ENCODE data around the gene NACC1. TPM values are rescaled to one million over a fixed set of nuclear protein-coding genes. Genes with fewer than 3 reads are reported as not detected.
A peak's percentile ranks its signal among the peaks of the same experiment; 100 is the strongest.

NACC1 gene
- total and polyA plus RNA-seq, 2 donors from 2014 or later: 16.7 to 46.1 TPM

DNA sequence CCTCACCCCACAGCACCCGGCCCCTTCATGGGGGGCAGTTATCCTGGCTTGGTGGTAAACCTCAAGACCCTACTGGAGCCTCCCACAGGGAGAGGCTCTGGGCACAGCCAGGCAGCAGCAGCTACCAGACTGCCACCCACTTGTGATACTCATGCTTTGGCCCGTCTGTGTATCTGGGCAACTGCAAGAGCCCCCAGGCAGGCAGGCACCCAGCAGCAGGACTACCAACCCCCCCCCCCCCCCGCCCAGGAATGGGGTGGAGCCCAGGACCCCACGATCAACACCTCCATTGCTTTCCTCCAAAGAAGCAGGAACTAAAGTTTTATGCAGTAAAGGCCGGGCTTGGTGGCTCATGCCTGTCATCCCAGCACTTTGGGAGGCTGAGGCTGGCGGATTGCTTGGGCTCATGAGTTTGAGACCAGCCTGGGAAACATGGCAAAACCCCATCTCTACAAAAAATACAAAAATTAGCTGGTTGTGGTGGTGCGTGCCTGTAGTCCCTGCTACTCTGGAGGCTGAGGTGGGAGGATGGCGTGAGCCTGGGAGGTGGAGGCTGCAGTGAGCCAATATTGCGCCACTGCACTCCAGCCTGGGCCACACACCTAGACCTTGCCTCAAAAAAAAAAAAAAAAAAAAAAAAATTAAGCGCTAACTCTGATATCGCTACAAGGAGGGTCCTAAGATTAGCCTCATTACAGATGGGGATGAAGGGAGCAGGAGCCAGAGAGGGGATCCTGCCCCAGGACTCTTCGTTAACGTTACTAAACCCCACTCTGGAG is 14.3 kb upstream of the NACC1 start:
- Histone ChIP-seq H3K36me3 (ENCODE audit: control insufficient read depth in 2 of 3, insufficient read depth in 3 of 3, low read length in 3 of 3) (no peaks in the 10 kb centered on the region), H3K4me1 (ENCODE audit: control insufficient read depth in 2 of 3, insufficient read depth in 2 of 3, low read depth in 1 of 3, low read length in 3 of 3) (peaks cover 0 to 25% (median 4%) of the 10 kb centered on the region in 3 donors), H3K27me3 (ENCODE audit: control insufficient read depth, insufficient read depth, low read length) (peaks cover 5% of the 10 kb centered on the region), H3K9me3 (ENCODE audit: control insufficient read depth in 2 of 3, insufficient read depth in 1 of 3, low read length in 3 of 3) (no peaks in the 10 kb centered on the region), H3K27ac (ENCODE audit: low read depth in 2 of 2, low read length in 2 of 2) (peak overlapping the region in 1 of 2 donors; percentile 79), H3K9ac (ENCODE audit: low read length in 3 of 3) (no peak overlapping the region), H3K4me3 (ENCODE audit: low read length in 3 of 3) (no peak overlapping the region)
- no peak for FAIRE-seq
- DNase-seq: no peak
- TF ChIP-seq, protein P1, sequence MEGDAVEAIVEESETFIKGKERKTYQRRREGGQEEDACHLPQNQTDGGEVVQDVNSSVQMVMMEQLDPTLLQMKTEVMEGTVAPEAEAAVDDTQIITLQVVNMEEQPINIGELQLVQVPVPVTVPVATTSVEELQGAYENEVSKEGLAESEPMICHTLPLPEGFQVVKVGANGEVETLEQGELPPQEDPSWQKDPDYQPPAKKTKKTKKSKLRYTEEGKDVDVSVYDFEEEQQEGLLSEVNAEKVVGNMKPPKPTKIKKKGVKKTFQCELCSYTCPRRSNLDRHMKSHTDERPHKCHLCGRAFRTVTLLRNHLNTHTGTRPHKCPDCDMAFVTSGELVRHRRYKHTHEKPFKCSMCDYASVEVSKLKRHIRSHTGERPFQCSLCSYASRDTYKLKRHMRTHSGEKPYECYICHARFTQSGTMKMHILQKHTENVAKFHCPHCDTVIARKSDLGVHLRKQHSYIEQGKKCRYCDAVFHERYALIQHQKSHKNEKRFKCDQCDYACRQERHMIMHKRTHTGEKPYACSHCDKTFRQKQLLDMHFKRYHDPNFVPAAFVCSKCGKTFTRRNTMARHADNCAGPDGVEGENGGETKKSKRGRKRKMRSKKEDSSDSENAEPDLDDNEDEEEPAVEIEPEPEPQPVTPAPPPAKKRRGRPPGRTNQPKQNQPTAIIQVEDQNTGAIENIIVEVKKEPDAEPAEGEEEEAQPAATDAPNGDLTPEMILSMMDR (IDR thresholded peaks at IDR 0.05; ENCODE audit: borderline replicate concordance, extremely low read depth, insufficient read depth): no peak
- intact Hi-C loops (cut with DNase I): no loop called here

DNA sequence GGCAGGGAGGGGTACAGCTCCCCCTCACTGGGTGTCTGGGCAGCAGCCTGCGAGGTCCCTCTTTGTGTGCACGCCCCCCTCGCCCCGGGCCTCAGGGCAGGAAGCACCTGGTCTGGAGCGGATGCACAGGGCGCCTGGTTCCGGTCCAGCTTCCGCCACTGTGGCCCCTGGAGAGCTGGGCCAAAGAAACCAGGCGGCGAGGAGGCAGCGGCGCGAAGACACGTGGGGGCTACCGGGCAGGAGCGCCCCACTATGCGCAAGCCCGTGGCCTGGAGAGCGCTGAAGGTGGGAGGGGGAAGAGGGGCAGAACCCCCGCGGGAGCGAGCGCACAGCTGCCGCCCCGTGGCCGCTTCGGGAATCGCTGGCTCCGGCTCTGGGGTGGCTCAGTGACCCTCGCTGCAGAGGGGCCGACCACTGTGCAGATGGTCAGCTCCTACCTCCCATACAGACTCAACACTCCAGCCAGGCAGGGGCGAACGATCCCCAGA is 13.7 kb upstream of the NACC1 start:
- Histone ChIP-seq H3K27me3 (ENCODE audit: control insufficient read depth, insufficient read depth, low read length) (peaks cover 5% of the 10 kb centered on the region), H3K4me3 (ENCODE audit: low read length in 3 of 3) (no peak overlapping the region), H3K9me3 (ENCODE audit: control insufficient read depth in 2 of 3, insufficient read depth in 1 of 3, low read length in 3 of 3) (no peaks in the 10 kb centered on the region), H3K36me3 (ENCODE audit: control insufficient read depth in 2 of 3, insufficient read depth in 3 of 3, low read length in 3 of 3) (no peaks in the 10 kb centered on the region), H3K27ac (ENCODE audit: low read depth in 2 of 2, low read length in 2 of 2) (peak overlapping the region in 1 of 2 donors; percentile 54), H3K4me1 (ENCODE audit: control insufficient read depth in 2 of 3, insufficient read depth in 2 of 3, low read depth in 1 of 3, low read length in 3 of 3) (peaks cover 0 to 22% (median 4%) of the 10 kb centered on the region in 3 donors), H3K9ac (ENCODE audit: low read length in 3 of 3) (no peak overlapping the region)
- no peak for FAIRE-seq
- peak in 1 of 5 donors; percentile 92 for DNase-seq
- TF ChIP-seq, protein P1 (IDR thresholded peaks at IDR 0.05; ENCODE audit: borderline replicate concordance, extremely low read depth, insufficient read depth): peak; percentile 34
- intact Hi-C loops (cut with DNase I): no loop called here

DNA sequence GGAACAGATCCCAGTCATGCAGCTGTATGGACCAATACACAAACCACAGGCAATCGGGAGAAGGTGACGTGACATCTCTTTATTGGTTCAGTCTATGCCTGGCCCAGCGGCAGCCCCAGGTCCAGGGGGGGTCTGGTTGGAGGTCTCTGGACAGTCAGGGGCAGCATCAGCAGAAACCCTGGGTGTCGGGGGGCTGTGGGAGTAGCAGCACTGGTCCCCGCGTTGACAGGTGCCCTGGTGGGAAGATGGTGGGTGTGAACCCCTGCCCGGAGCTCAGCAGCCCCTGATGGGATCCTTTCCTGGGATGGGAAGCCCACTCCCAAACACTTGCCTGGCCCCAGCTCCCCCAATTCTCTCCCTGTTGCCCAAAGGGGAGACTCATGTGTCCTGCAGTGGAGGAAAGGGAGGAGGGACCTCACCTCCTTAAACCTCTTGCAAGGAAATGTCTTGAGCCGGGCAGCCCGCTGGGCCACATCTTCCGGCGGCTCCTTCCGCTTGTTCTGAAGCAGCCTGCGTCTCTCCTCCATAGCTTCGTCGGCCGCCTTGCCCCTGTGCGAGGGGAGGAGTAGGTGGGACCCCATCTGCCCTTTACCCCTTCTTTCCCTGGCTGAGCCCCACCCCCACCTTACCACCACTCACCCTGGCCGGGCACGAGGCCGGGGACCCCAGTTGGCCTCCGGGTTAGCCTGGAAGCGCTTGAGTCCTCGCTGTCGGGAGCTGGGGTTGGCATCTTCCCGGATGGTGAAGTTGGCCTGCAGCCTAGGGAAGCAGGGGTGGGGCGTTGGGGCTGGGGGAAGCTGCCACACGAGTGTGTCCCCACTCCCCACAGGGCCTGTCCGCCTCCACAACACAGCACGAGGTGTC is 13.0 kb upstream of the NACC1 start:
- peak overlapping the region in 1 of 2 donors; percentile 54 for H3K27ac ChIP-seq (ENCODE audit: low read depth in 2 of 2, low read length in 2 of 2)
- no peak overlapping the region for H3K4me3 ChIP-seq (ENCODE audit: low read length in 3 of 3)
- no peaks in the 10 kb centered on the region for H3K9me3 ChIP-seq (ENCODE audit: control insufficient read depth in 2 of 3, insufficient read depth in 1 of 3, low read length in 3 of 3)
- DNase-seq (peak in 1 of 5 donors; percentile 84), FAIRE-seq (no peak)
- peaks cover 2% of the 10 kb centered on the region for H3K27me3 ChIP-seq (ENCODE audit: control insufficient read depth, insufficient read depth, low read length)
- peaks cover 0 to 18% (median 4%) of the 10 kb centered on the region in 3 donors for H3K4me1 ChIP-seq (ENCODE audit: control insufficient read depth in 2 of 3, insufficient read depth in 2 of 3, low read depth in 1 of 3, low read length in 3 of 3)
- H3K36me3 ChIP-seq (ENCODE audit: control insufficient read depth in 2 of 3, insufficient read depth in 3 of 3, low read length in 3 of 3): no peaks in the 10 kb centered on the region
- no peak overlapping the region for H3K9ac ChIP-seq (ENCODE audit: low read length in 3 of 3)
- intact Hi-C loops (cut with DNase I): no loop called here
- TF ChIP-seq, protein P1 (IDR thresholded peaks at IDR 0.05; ENCODE audit: borderline replicate concordance, extremely low read depth, insufficient read depth): no peak

Data from kidney (tissue), 14 donors.